ENCODE measurements around the gene ZNF275. TPM values are rescaled to one million over a fixed set of nuclear protein-coding genes. Genes with fewer than 3 reads are reported as not detected.

The ZNF275 gene
- total and polyA plus RNA-seq, 2 donors (not counting 3 experiments of a cell fraction or from before 2014, with no cell fraction given): 10.3 to 11.0 TPM

Small RNAs within 50 kb of the gene (small RNA-seq; reads per million reads assigned to genes)
- gene AC152007.1 (ENCODE audit: insufficient read depth, insufficient read length, low read depth, low replicate concordance): not detected

Other genes starting within 250 kb of the ZNF275 start
- not detected in 2 replicates for gene MAGEA1, start 154.9 kb upstream of the ZNF275 start, total RNA-seq
- gene MAGEA1, start 154.9 kb upstream of the ZNF275 start, polyA plus RNA-seq: not detected in 2 replicates
- not detected in 2 replicates for gene PNMA6F, start 12.4 kb upstream of the ZNF275 start, total RNA-seq
- gene PNMA6F, start 12.4 kb upstream of the ZNF275 start, polyA plus RNA-seq: not detected in 2 replicates
- gene PNMA6E, start 67.2 kb downstream of the ZNF275 start, total RNA-seq: not detected in 2 replicates
- not detected in 2 replicates for gene PNMA6E, start 67.2 kb downstream of the ZNF275 start, polyA plus RNA-seq
- gene ZFP92, start 77.3 kb downstream of the ZNF275 start, total RNA-seq: 1.2 TPM in 2 replicates
- 0.36 and 0.43 TPM in 2 replicates for gene ZFP92, start 77.3 kb downstream of the ZNF275 start, polyA plus RNA-seq
- 0.82 and 1.9 TPM in 2 replicates for gene TREX2, start 111.9 kb downstream of the ZNF275 start, total RNA-seq
- gene TREX2, start 111.9 kb downstream of the ZNF275 start, polyA plus RNA-seq: 0.99 and 1.9 TPM in 2 replicates
- gene HAUS7, start 136.4 kb downstream of the ZNF275 start, total RNA-seq: 30.6 and 46.4 TPM in 2 replicates
- 31.0 and 33.4 TPM in 2 replicates for gene HAUS7, start 136.4 kb downstream of the ZNF275 start, polyA plus RNA-seq
- gene BGN, start 160.8 kb downstream of the ZNF275 start, total RNA-seq: 453 and 479 TPM in 2 replicates
- gene BGN, start 160.8 kb downstream of the ZNF275 start, polyA plus RNA-seq: 879 and 880 TPM in 2 replicates
- 0.07 and 0.16 TPM in 2 replicates for gene ATP2B3, start 183.5 kb downstream of the ZNF275 start, total RNA-seq
- 0.01 and 0.02 TPM in 2 replicates for gene ATP2B3, start 183.5 kb downstream of the ZNF275 start, polyA plus RNA-seq